ENCODE data around the gene AP1M1. TPM values are rescaled to one million over a fixed set of nuclear protein-coding genes. Genes with fewer than 3 reads are reported as not detected.
A peak's percentile ranks its signal among the peaks of the same experiment; 100 is the strongest.
"Not testable (repeated sequence)": the region's sequence is repeated elsewhere in the genome, so short reads cannot be mapped to it uniquely, and the experiment has no call there.

Gene AP1M1
- total and polyA plus RNA-seq, 2 experiments from 2014 or later = 56.7 to 93.3 TPM

- TF ChIP-seq EZH2phosphoT487 (IDR thresholded peaks at IDR 0.05; ENCODE audit: low read depth, severe bottlenecking, unreplicated experiment) (no peak), EZH2 (IDR thresholded peaks at IDR 0.05; ENCODE audit: borderline replicate concordance) (no peak), CTCF (IDR thresholded peaks at IDR 0.05; ENCODE audit: poor library complexity) (no peak)
- H3K9me3 ChIP-seq (ENCODE audit: low read depth) = no peaks in the 10 kb centered on the region
- H3K4me3 ChIP-seq = no peak overlapping the region
- H3K4me2 ChIP-seq = peak overlapping the region; percentile 37
- no peak for DNase-seq (ENCODE audit: low spot score)
- no peaks in the 10 kb centered on the region for H3K27me3 ChIP-seq
- H3K9me2 ChIP-seq (replicated peaks; ENCODE audit: insufficient read depth) = no peaks in the 10 kb centered on the region
- no peaks in the 10 kb centered on the region for H3K36me3 ChIP-seq (replicated peaks; ENCODE audit: insufficient read depth, low read depth)
- 65% methylated on average over 36 of the region's 36 CpGs for WGBS (ENCODE audit: low lambda C conversion rate, missing lambda C conversion rate)
- peak overlapping the region; percentile 79 for H3K27ac ChIP-seq
- H3K79me2 ChIP-seq = no peaks in the 10 kb centered on the region
- no peak overlapping the region for H2AFZ ChIP-seq
- H4K20me1 ChIP-seq (ENCODE audit: insufficient read depth, poor library complexity, severe bottlenecking) = no peaks in the 10 kb centered on the region
- H3K4me1 ChIP-seq (ENCODE audit: insufficient read depth) = peaks cover 7% of the 10 kb centered on the region
These were observed 85.7 kb downstream of the AP1M1 start for GRCh38 chr19:16283210-16284061.

- H3K4me3 ChIP-seq = no peak overlapping the region
- no peak overlapping the region for H3K4me2 ChIP-seq
- TF ChIP-seq EZH2phosphoT487 (IDR thresholded peaks at IDR 0.05; ENCODE audit: low read depth, severe bottlenecking, unreplicated experiment) (no peak), CTCF (IDR thresholded peaks at IDR 0.05; ENCODE audit: poor library complexity) (no peak), EZH2 (IDR thresholded peaks at IDR 0.05; ENCODE audit: borderline replicate concordance) (no peak)
- H2AFZ ChIP-seq = no peak overlapping the region
- H3K9me2 ChIP-seq (replicated peaks; ENCODE audit: insufficient read depth) = no peaks in the 10 kb centered on the region
- peak overlapping the region; percentile 79 for H3K27ac ChIP-seq
- peaks cover 7% of the 10 kb centered on the region for H3K4me1 ChIP-seq (ENCODE audit: insufficient read depth)
- DNase-seq (ENCODE audit: low spot score) = no peak
- H4K20me1 ChIP-seq (ENCODE audit: insufficient read depth, poor library complexity, severe bottlenecking) = no peaks in the 10 kb centered on the region
- H3K79me2 ChIP-seq = no peaks in the 10 kb centered on the region
- no peaks in the 10 kb centered on the region for H3K27me3 ChIP-seq
- 95% methylated on average over 9 of the region's 9 CpGs for WGBS (ENCODE audit: low lambda C conversion rate, missing lambda C conversion rate)
- no peaks in the 10 kb centered on the region for H3K36me3 ChIP-seq (replicated peaks; ENCODE audit: insufficient read depth, low read depth)
- no peaks in the 10 kb centered on the region for H3K9me3 ChIP-seq (ENCODE audit: low read depth)
These were observed 86.8 kb downstream of the AP1M1 start for GRCh38 chr19:16284505-16284904.

GRCh38 chr19:16285079-16285478, 87.4 kb downstream of the AP1M1 start:
- not testable (repeated sequence) for H3K27me3 ChIP-seq; DNase-seq (ENCODE audit: low spot score); H3K27ac ChIP-seq; H3K4me1 ChIP-seq (ENCODE audit: insufficient read depth); H3K9me2 ChIP-seq (replicated peaks; ENCODE audit: insufficient read depth); H3K4me2 ChIP-seq; H3K79me2 ChIP-seq; H3K4me3 ChIP-seq; H3K9me3 ChIP-seq (ENCODE audit: low read depth); H2AFZ ChIP-seq; H4K20me1 ChIP-seq (ENCODE audit: insufficient read depth, poor library complexity, severe bottlenecking); H3K36me3 ChIP-seq (replicated peaks; ENCODE audit: insufficient read depth, low read depth)
- 89% methylated on average over 3 of the region's 3 CpGs for WGBS (ENCODE audit: low lambda C conversion rate, missing lambda C conversion rate)

GRCh38 chr19:16285769-16286498, 88.2 kb downstream of the AP1M1 start:
- TF ChIP-seq CTCF (IDR thresholded peaks at IDR 0.05; ENCODE audit: poor library complexity) (no peak), EZH2phosphoT487 (IDR thresholded peaks at IDR 0.05; ENCODE audit: low read depth, severe bottlenecking, unreplicated experiment) (no peak), EZH2 (IDR thresholded peaks at IDR 0.05; ENCODE audit: borderline replicate concordance) (no peak)
- Histone ChIP-seq H3K27ac (no peak overlapping the region), H3K79me2 (no peaks in the 10 kb centered on the region), H3K9me3 (ENCODE audit: low read depth) (no peaks in the 10 kb centered on the region), H3K4me3 (no peak overlapping the region), H2AFZ (peak overlapping the region; percentile 4), H3K27me3 (no peaks in the 10 kb centered on the region), H3K4me2 (no peak overlapping the region), H3K36me3 (replicated peaks; ENCODE audit: insufficient read depth, low read depth) (no peaks in the 10 kb centered on the region), H4K20me1 (ENCODE audit: insufficient read depth, poor library complexity, severe bottlenecking) (no peaks in the 10 kb centered on the region), H3K4me1 (ENCODE audit: insufficient read depth) (peaks cover 7% of the 10 kb centered on the region), H3K9me2 (replicated peaks; ENCODE audit: insufficient read depth) (no peaks in the 10 kb centered on the region)
- no peak for DNase-seq (ENCODE audit: low spot score)
- WGBS (ENCODE audit: low lambda C conversion rate, missing lambda C conversion rate) = 62% methylated on average over 22 of the region's 22 CpGs

Data from hepatocyte (in vitro differentiated cells).